MCF 10A (cell line): Measurements from ENCODE around the gene GPX4. TPM values are rescaled to one million over a fixed set of nuclear protein-coding genes. Genes with fewer than 3 reads are reported as not detected.

Source experiments
- BruUV-seq: library from RNA; stranded (reverse); fragments of 400-500 nt; replicated peaks from 2 replicates; lab custom pipeline; 2021; lab: Mats Ljungman, UMichigan
- CTCF ChIA-PET: fragments of 300-600 bp; sonication (Branson Sonifier 250); formaldehyde crosslinking; extraction: SDS; loops from one replicate; lab custom pipeline; 2021; ENCODE audit warnings: antibody characterized with exemption, inconsistent platforms; lab: Yijun Ruan, JAX
- POLR2A ChIA-PET: fragments of 300-600, 350-650 bp; sonication (Branson Sonifier 250); formaldehyde crosslinking; extraction: SDS; loops from one replicate; lab custom pipeline; 2020; ENCODE audit warnings: antibody characterized with exemption, inconsistent platforms; lab: Yijun Ruan, JAX
- DNase-seq: peaks from one replicate; pipeline ENCODE4 v3.0.0-alpha.2; 2018; ENCODE audit not compliant: unreplicated experiment
- H3K27ac Mint-ChIP-seq: one replicate; pipeline ENCODE4 v1.8.0; 2022; ENCODE audit warnings: mild to moderate bottlenecking, low read depth, mixed read lengths; ENCODE audit not compliant: unreplicated experiment
- H3K27me3 Mint-ChIP-seq: one replicate; pipeline ENCODE4 v1.8.0; 2022; ENCODE audit warnings: mixed read lengths; ENCODE audit not compliant: insufficient read depth, unreplicated experiment
- H3K36me3 Mint-ChIP-seq: one replicate; pipeline ENCODE4 v1.8.0; 2022; ENCODE audit warnings: mild to moderate bottlenecking, moderate library complexity, mixed read lengths; ENCODE audit not compliant: insufficient read depth, unreplicated experiment
- H3K4me1 Mint-ChIP-seq: one replicate; pipeline ENCODE4 v1.8.0; 2022; ENCODE audit warnings: mixed read lengths; ENCODE audit not compliant: insufficient read depth, unreplicated experiment
- H3K4me3 Mint-ChIP-seq: one replicate; pipeline ENCODE4 v1.8.0; 2022; ENCODE audit warnings: mild to moderate bottlenecking, moderate library complexity, mixed read lengths; ENCODE audit not compliant: unreplicated experiment
- H3K9me3 Mint-ChIP-seq: one replicate; pipeline ENCODE4 v1.8.0; 2022; ENCODE audit warnings: mixed read lengths; ENCODE audit not compliant: unreplicated experiment
- CTCF ChIP-seq: fragments of 200-600 bp; IDR thresholded peaks from one replicate; pipeline ENCODE4 v1.8.0; 2022; ENCODE audit warnings: antibody characterized with exemption, mild to moderate bottlenecking; ENCODE audit not compliant: unreplicated experiment
- intact Hi-C: fragments of 100-400 bp; cut with micrococcal nuclease; formaldehyde crosslinking; loops from 2 replicates; pipeline ENCODE4 v1.14.1; 2022
- total RNA-seq: library from RNA; stranded (reverse); gene quantifications from 2 replicates; pipeline ENCODE4 v1.2.3, GENCODE V29; 2022

Gene GPX4
- total RNA-seq, 1 experiment from 2014 or later, result 191 TPM

GRCh38 chr19:1098177-1099051 lies 5.4 kb upstream of the GPX4 start:
- H3K4me1 Mint-ChIP-seq, result peaks cover 25% of the 10 kb centered on the region
- intact Hi-C loops, result no loop called here
- peak; percentile 82 for DNase-seq
- CTCF ChIA-PET, result interaction anchor here (0.6 to 0.8 kb wide), 6 partner anchors 24 to 296 kb away, joined by 3 to 6 read pairs (median 3); no protein-coding TSS in a partner anchor
- peak overlapping the region; percentile 98 for H3K27ac Mint-ChIP-seq
- BruUV-seq, result no TSS peak
- POLR2A ChIA-PET, result interaction anchor here (0.7 to 1.6 kb wide), 4 partner anchors 57 to 171 kb away, joined by 3 to 6 read pairs (median 4); partner anchors contain the start of genes CIRBP and CNN2
- H3K9me3 Mint-ChIP-seq, result peaks cover 6% of the 10 kb centered on the region
- TF ChIP-seq CTCF, result no peak
- H3K27me3 Mint-ChIP-seq, result no peaks in the 10 kb centered on the region
- peak overlapping the region; percentile 58 for H3K4me3 Mint-ChIP-seq
- peaks cover 38% of the 10 kb centered on the region for H3K36me3 Mint-ChIP-seq

- H3K4me3 Mint-ChIP-seq, result no peak overlapping the region
Measured at GRCh38 chr19:1101337-1101698, 2.5 kb upstream of the GPX4 start.

GRCh38 chr19:1102407-1103131 lies 1.2 kb upstream of the GPX4 start:
- Mint-ChIP-seq H3K4me3 (peak overlapping the region; percentile 71), H3K4me1 (peaks cover 22% of the 10 kb centered on the region), H3K36me3 (peaks cover 44% of the 10 kb centered on the region), H3K9me3 (peaks cover 6% of the 10 kb centered on the region), H3K27me3 (no peaks in the 10 kb centered on the region), H3K27ac (peak overlapping the region; percentile 78)
- ChIA-PET CTCF (interaction anchor here (0.6 to 1.3 kb wide), 5 partner anchors 35 to 163 kb away, joined by 3 read pairs; no protein-coding TSS in a partner anchor), POLR2A (interaction anchor here (0.6 to 6.6 kb wide), 39 partner anchors 9 to 487 kb away, joined by 3 to 73 read pairs (median 4); partner anchors contain the start of genes ABCA7, ARHGAP45, CIRBP and CNN2)
- peak; percentile 100 for DNase-seq
- no peak for TF ChIP-seq CTCF
- BruUV-seq, result no TSS peak
- intact Hi-C loops, result loop anchor here (5.0 kb wide), 2 partner anchors 35 to 80 kb away; partner anchors contain the start of gene ARHGAP45

More at GRCh38 chr19:1101337-1101698, 2.5 kb upstream of the GPX4 start:
- no peak for DNase-seq
- Mint-ChIP-seq H3K27ac (peak overlapping the region; percentile 78), H3K27me3 (no peaks in the 10 kb centered on the region), H3K4me1 (peaks cover 23% of the 10 kb centered on the region), H3K9me3 (peaks cover 6% of the 10 kb centered on the region), H3K36me3 (peaks cover 32% of the 10 kb centered on the region)
- ChIA-PET CTCF (interaction anchor here (0.6 to 1.1 kb wide), 3 partner anchors 15 to 361 kb away, joined by 3 read pairs; no protein-coding TSS in a partner anchor), POLR2A (interaction anchor here (0.6 to 6.6 kb wide), 18 partner anchors 15 to 165 kb away, joined by 3 to 73 read pairs (median 4); partner anchors contain the start of genes ARHGAP45, CNN2 and WDR18)
- intact Hi-C loops, result loop anchor here (5.0 kb wide), 2 partner anchors 34 to 81 kb away; partner anchors contain the start of gene ARHGAP45
- TF ChIP-seq CTCF, result no peak
- BruUV-seq, result no TSS peak
